GM18873 (cell line): Measurements from ENCODE around the gene MYCBP.
"Not testable (repeated sequence)": the region's sequence is repeated elsewhere in the genome, so short reads cannot be mapped to it uniquely, and the experiment has no call there.

Source experiments
- ATAC-seq: cut with Tn5 transposase; IDR thresholded peaks from one replicate; pipeline ENCODE4 v1.9.1; 2021; ENCODE audit warnings: mild to moderate bottlenecking, moderate library complexity, moderate number of reproducible peaks; ENCODE audit not compliant: unreplicated experiment, low FRiP score

MYCBP gene

DNA sequence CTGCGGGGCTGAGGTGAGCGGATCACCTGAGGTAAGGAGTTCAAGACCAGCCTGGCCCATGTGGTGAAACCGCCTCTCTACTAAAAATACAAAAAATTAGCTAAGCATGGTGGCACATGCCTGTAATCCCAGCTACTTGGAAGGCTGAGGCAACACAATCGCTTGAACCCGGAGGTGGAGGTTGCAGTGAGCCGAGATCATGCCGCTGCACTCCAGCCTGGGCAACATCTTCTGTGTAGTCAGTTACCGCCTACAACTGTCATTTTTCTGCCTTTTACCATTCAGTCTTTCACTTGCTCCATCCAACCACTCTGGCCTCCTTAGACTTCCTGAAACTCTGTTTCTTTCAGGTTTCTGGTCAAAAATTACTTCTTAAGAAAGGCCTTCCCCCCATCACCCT lies 2.2 kb downstream of the MYCBP start:
- ATAC-seq, result no peak

DNA sequence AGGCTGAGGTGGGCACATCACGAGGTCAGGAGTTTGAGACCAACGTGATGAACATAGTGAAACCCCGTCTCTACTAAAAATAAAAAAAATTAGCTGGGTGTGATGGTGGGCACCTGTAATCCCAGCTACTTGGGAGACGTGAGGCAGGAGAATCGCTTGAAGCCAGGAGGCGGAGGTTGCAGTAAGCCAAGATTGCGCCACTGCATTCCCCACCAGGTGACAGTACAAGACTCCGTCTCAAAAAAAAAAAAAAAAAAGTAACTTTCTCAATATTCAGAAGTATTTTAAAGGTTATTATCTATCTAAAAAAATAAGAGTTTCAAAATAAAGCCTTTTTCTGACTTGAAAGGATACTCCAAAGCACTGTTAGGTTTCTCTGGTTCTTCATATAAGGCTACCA lies 5.9 kb downstream of the MYCBP start:
- no peak for ATAC-seq

DNA sequence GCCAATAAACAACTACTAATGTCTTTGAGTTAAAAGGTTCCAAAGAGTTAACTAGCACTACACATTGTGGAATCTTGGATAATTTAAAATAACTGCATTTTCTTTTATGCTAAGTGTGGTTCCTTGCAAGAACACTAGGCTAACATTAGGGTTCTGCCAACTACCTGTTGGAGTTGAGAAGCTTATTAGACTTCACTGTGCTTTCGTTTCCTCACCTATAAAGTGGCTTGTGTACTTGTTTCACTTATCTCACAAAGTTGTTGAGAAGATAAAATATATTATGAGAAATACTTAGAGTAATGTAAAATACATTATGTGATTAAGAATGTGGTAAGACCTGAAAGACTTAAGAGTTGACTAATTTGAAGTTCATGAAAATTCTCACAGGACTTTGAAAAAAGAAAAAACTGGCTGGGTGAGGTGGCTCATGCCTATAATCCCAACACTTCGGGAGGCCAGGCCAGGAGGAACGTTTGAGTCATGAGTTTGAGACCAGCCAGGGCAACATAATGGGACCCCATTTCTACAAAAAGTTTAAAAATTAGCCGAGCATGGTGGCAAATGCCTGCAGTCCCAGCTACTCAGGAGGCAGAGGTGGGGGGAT lies 7.9 kb downstream of the MYCBP start:
- ATAC-seq, result no peak

- ATAC-seq, result no peak
Observed at GRCh38 chr1:38860454-38860795, 12.7 kb downstream of the MYCBP start.

DNA sequence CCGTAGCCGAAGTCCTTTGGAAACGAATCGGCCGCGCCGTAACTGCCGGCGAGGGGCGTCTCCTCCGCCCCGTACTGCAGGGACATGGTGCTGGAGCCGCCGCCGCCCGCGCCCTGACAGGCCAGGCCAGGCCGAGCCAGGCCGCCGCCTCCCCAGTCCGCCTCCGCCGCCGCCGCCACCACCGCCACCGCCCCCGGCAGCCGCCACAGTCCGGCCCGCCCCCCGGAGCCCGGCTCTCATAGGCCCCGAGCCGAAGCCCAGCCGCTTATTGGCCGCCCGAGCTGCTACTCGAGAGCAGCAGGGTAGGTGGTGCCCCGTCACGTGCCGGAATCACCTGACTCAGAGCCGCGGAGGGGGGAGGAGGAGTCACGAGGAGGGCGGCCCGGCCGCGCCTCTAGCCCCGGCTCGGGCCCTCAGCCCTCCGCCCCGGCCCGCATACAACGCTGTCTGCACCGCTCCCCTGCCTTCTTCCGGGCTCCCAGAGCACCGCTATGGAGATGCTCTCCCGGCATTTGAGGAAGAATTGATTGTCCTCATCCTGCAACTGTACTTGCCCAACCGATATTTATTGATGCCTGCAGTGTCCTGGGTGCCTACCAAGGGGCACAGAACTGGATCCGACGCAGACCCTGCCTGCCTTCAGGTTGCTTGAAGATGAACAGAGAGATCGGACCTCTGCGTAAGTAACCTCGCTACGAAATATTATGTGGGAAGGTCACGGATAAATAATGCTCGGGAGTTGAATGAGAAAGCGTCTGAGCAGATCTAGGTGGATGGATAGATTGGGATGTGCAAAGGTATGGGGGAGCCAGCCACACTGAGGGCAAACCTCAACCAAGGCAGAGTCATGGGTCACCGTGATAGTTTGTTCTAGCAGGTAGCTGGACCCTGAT lies 13.3 kb downstream of the MYCBP start, which contains the start of gene RRAGC:
Gene RRAGC (minus strand): TSS at position 212 of the 893 bp plus-strand sequence. CDS start 126 bp downstream, at position 86.
- peak; percentile 69 for ATAC-seq

DNA sequence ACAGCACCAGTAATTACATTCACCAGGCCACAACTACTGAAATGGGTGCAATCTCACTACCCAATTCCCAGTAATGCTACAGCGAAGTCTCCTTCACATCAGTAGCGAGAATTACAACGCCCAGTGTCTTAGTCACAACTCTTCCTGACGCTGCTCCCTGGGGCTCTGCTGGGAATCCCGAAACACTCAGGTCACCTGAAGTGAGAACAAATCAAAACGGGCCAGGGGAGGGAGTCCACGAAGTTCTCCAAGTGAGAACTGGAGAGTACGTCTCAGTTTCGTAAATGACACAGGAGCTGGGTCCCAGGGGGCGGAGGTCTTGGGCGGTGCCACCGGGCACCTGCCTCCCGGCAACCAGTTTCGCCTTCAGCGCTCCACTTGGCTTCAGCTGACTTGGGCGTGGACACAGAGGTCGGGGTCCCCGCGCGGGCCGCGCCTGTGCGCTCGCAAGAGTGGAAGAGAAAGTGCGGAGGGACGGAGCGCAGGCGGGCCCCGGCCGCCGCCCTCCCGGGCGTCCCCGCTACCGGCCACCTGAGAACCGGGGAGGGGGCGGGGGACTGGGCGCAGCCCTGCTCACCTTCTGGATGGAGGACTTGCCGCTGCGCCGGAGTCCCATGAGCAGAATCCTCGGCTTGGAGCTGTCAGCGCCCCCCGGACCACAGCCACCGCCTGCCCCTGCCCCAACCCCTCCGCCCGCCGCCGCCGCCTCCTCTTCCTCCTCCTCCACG lies 14.2 kb downstream of the MYCBP start:
- ATAC-seq, result peak; percentile 43

- ATAC-seq, result no peak
Observed at GRCh38 chr1:38852780-38853179, 20.4 kb downstream of the MYCBP start.

- no peak for ATAC-seq
Observed at GRCh38 chr1:38848071-38848470, 25.1 kb downstream of the MYCBP start.

DNA sequence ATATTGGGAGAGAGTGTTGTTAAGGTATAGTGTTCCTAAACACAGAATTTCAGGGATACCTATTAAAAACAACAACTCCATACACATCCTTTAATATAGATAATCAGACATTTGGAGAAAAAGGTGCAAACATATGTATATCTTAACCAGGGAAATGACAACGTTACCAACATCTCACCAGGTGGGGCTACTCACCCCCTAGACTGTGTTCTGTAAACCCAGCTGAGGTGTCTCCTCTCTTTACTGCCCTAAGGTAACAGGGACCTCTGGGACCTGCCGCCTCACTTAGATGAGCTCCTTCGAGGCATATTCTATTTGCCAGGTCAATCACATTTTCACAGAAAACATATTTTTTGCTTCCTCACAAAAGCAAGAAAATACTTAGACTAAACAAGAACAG lies 26.9 kb downstream of the MYCBP start:
- no peak for ATAC-seq

- ATAC-seq, result not testable (repeated sequence)
Observed at GRCh38 chr1:38845088-38845487, 28.1 kb downstream of the MYCBP start.

DNA sequence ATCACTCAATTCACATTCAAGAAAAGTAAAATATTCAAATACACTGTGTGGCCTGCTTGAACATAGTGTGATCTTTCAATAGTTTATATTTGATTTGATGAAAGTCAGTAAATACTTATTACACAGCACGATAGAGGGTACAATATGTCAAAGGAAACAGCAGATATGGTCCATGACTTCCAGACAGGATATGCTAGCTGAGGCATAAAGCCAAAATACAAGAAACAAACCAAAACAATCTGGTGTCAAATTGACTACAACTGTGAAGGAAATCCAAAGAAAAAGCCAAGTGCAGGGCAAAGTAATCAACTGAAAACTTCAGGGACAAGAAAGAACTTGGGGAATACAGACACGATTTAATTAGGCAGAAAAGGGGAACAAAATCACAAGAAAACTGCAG lies 32.9 kb downstream of the MYCBP start:
- no peak for ATAC-seq

GRCh38 chr1:38839363-38839762 lies 33.8 kb downstream of the MYCBP start:
- ATAC-seq, result no peak

- ATAC-seq, result not testable (repeated sequence)
Observed at GRCh38 chr1:38836316-38836715, 36.8 kb downstream of the MYCBP start.

GRCh38 chr1:38834937-38835827 lies 38.0 kb downstream of the MYCBP start:
- no peak for ATAC-seq

- ATAC-seq, result no peak
Observed at GRCh38 chr1:38834221-38834782, 38.8 kb downstream of the MYCBP start.

GRCh38 chr1:38833146-38833545 lies 40.0 kb downstream of the MYCBP start:
- ATAC-seq, result no peak

- no peak for ATAC-seq
Observed at GRCh38 chr1:38832370-38832734, 40.8 kb downstream of the MYCBP start.

DNA sequence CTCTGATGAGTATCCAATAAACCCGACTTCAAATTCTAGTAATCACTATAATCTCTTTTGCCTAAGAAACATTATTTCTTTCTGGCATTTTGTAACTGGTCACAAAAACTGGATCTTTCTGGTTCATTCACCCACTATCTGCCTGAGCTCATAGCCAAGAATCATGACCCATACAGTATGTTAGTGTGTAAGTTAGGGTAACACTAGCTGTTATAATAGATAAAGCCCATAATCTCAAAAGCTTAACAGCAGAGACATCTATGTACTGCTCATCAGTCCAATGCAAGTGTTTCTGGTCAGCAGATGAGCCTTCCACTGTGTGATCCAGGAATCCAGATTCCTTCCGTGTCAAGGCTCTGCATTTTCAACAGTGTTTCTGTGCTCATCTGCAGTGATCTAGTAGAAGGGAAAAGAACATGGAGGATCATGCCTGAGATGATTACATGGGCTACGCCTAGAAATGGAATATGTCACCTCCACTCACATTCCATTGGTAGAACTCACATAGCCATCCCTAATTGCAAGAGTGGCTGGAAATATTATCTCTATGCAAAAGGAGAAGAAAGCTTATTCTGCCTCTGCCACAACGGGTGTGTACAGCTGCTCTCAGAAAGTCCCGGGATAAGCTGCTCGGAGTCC lies 41.3 kb downstream of the MYCBP start:
- no peak for ATAC-seq

DNA sequence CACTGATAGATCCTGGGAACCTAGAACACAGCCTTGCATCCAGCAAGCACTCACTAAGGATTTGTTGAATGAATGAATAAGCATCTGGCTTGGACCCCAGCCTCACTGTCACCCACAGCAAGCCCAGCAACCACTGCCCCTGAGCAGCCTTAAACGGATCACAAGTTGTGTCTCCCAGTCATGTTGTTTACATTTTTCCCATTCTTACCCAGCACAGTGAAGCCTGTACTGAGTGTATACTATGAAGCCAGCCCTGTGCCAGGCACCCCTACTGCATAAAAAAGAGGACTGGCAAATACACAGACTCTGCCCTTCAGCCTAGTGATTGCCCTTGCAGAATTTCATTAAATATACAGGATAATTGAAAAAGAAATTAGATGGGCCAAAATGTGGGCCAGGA lies 43.8 kb downstream of the MYCBP start:
- ATAC-seq, result no peak

GRCh38 chr1:38827318-38827717 lies 45.8 kb downstream of the MYCBP start:
- ATAC-seq, result no peak
